GM12878 (cell line): Measurements from ENCODE around the gene ADAMTS14. TPM values are rescaled to one million over a fixed set of nuclear protein-coding genes. Genes with fewer than 3 reads are reported as not detected.

Experiments used
- ATAC-seq: fragments of 200-7000 bp; cut with Tn5 transposase; 3 replicates; pipeline ENCODE4 v1.9.1; 2020; ENCODE audit warnings: mild to moderate bottlenecking, moderate library complexity
- BruUV-seq: library from RNA; stranded (reverse); fragments of 400-500 nt; replicated peaks from 2 replicates; lab custom pipeline; 2021; lab: Mats Ljungman, UMichigan
- CTCF ChIA-PET: fragments of 300-600 bp; sonication (Branson Sonifier 250); formaldehyde crosslinking; extraction: SDS; loops from one replicate; lab custom pipeline; 2021; ENCODE audit warnings: inconsistent platforms; lab: Yijun Ruan, JAX
- POLR2A ChIA-PET: fragments of 350-600 bp; formaldehyde crosslinking; extraction: SDS; loops from one replicate; lab custom pipeline; 2021; ENCODE audit warnings: inconsistent platforms; lab: Charles Lee
- RAD21 ChIA-PET: fragments of 300-600 bp; sonication (Branson Sonifier 250); formaldehyde crosslinking; loops from one replicate; lab custom pipeline; 2023; ENCODE audit warnings: antibody characterized with exemption; ENCODE audit not compliant: unreplicated experiment; lab: Charles Lee
- SMC1A ChIA-PET: fragments of 300-600 bp; sonication (Branson Sonifier 250); formaldehyde crosslinking; loops from one replicate; lab custom pipeline; 2023; ENCODE audit not compliant: unreplicated experiment, uncharacterized antibody; lab: Charles Lee
- DNase-seq: peaks from one replicate; pipeline ENCODE4 v3.0.0-alpha.2; 2011; ENCODE audit warnings: low read depth, low spot score
- FAIRE-seq: peaks from 3 replicates; lab custom pipeline; 2011; peaks lifted over from hg19 to GRCh38; lab: Jason Lieb, UNC
- H2AFZ ChIP-seq: 2 replicates; pipeline ENCODE4 v1.6.0; 2011; ENCODE audit warnings: low read depth, low read length, control low read depth; ENCODE audit not compliant: control insufficient read depth
- H3K27ac ChIP-seq: 2 replicates; pipeline ENCODE4 v1.5.1; 2011; ENCODE audit warnings: control low read depth; ENCODE audit not compliant: control insufficient read depth, insufficient read depth
- H3K27me3 ChIP-seq, 2 experiments: replicated peaks in 1 of 2; 2 replicates each; pipeline versions ENCODE4 v1.6.0 to v1.6.1; 2011; ENCODE audit warnings: low read length in 1 of 2; ENCODE audit not compliant: control insufficient read depth in 2 of 2, insufficient read depth in 2 of 2
- H3K36me3 ChIP-seq, 2 experiments: 2 replicates each; pipeline ENCODE4 v1.5.1; 2011; ENCODE audit warnings: low read length in 1 of 2; ENCODE audit not compliant: control insufficient read depth in 2 of 2, insufficient read depth in 2 of 2
- H3K4me1 ChIP-seq: 2 replicates; pipeline ENCODE4 v1.6.1; 2011; ENCODE audit warnings: mild to moderate bottlenecking, low read length, moderate library complexity, mixed read lengths; ENCODE audit not compliant: control insufficient read depth, insufficient read depth
- H3K4me2 ChIP-seq: 2 replicates; pipeline ENCODE4 v1.6.0; 2011; ENCODE audit warnings: control low read depth; ENCODE audit not compliant: control insufficient read depth, insufficient read depth
- H3K4me3 ChIP-seq: fragments of 200-600 bp; sonication (generic); 2 replicates; pipeline ENCODE4 v1.5.1; 2016
- H3K79me2 ChIP-seq: 2 replicates; pipeline ENCODE4 v1.6.0; 2011; ENCODE audit warnings: low read length; ENCODE audit not compliant: control insufficient read depth, insufficient read depth
- H3K9ac ChIP-seq: 2 replicates; pipeline ENCODE4 v1.8.0; 2011; ENCODE audit warnings: low read length, control low read depth, mixed read lengths; ENCODE audit not compliant: control insufficient read depth, insufficient read depth
- H3K9me3 ChIP-seq: replicated peaks from 3 replicates; pipeline ENCODE4 v1.5.1; 2011; ENCODE audit warnings: mild to moderate bottlenecking, low read length; ENCODE audit not compliant: control insufficient read depth, insufficient read depth
- H4K20me1 ChIP-seq: 2 replicates; pipeline ENCODE4 v1.6.0; 2011; ENCODE audit not compliant: control insufficient read depth, insufficient read depth
- CBFB ChIP-seq: IDR thresholded peaks from 2 replicates; pipeline ENCODE4 v1.6.1; 2016; ENCODE audit warnings: antibody characterized with exemption, low read depth
- EGR1 ChIP-seq, 2 experiments: IDR thresholded peaks; 1 replicate in 1 of 2; 2 replicates in 1 of 2; pipeline ENCODE4 v1.6.1; 2011 to 2012; ENCODE audit warnings: low read depth in 2 of 2, low read length in 2 of 2, borderline replicate concordance in 1 of 2, mild to moderate bottlenecking in 1 of 2, moderate library complexity in 1 of 2
- HCFC1 ChIP-seq: fragments of 150-350 bp; IDR thresholded peaks from 2 replicates; pipeline ENCODE4 v1.6.1; 2014; ENCODE audit warnings: low read length
- MEF2A ChIP-seq: IDR thresholded peaks from 2 replicates; pipeline ENCODE4 v1.6.1; 2011; ENCODE audit warnings: low read depth, mild to moderate bottlenecking, low read length, moderate library complexity; ENCODE audit not compliant: insufficient read depth
- PAX8 ChIP-seq: fragments of 450-650 bp; IDR thresholded peaks from 2 replicates; pipeline ENCODE4 v1.6.1; 2017; ENCODE audit warnings: mild to moderate bottlenecking, moderate library complexity
- SP1 ChIP-seq: IDR thresholded peaks from one replicate; pipeline ENCODE4 v1.6.1; 2011; ENCODE audit warnings: low read depth, low read length
- ZBED1 ChIP-seq: IDR thresholded peaks from 2 replicates; pipeline ENCODE4 v1.6.1; 2016; ENCODE audit warnings: borderline replicate concordance
- WGBS: methylation state at CpG from one replicate; pipeline ENCODE4 v1.1.6; 2016; ENCODE audit warnings: low lambda C conversion rate; ENCODE audit not compliant: insufficient replicate concordance, insufficient coverage; ENCODE audit errors: missing lambda C conversion rate; 5-methylcytosine and 5-hydroxymethylcytosine counted together
- in situ Hi-C: fragments of 300-500 bp; cut with MboI; formaldehyde crosslinking; loops from 9 replicates; pipeline ENCODE4 v1.14.3; 2018; ENCODE audit warnings: mixed read lengths
- intact Hi-C: fragments of 100-400 bp; cut with micrococcal nuclease; formaldehyde crosslinking; loops from one replicate; pipeline ENCODE4 v1.14.2; 2022; ENCODE audit not compliant: unreplicated experiment
- polyA plus RNA-seq, 11 experiments: library from polyadenylated mRNA; depleted of rRNA in 4 of 11; unstranded in 6 of 11; stranded (reverse) in 5 of 11; fragments of >200 nt; fragmentation: Nextera tagmentation in 4 of 11; fragmentation: Illumina TruSeq in 1 of 11; extraction: Ambion mirVana in 4 of 11; extraction: Trizol in 1 of 11; gene quantifications; 1 replicate in 1 of 11; 2 replicates in 10 of 11; pipeline versions ENCODE4 v1.2.1 to v1.2.3, GENCODE V29; 2011 to 2016; ENCODE audit warnings: inconsistent platforms in 2 of 11, missing spikeins in 2 of 11, low read depth in 1 of 11
- total RNA-seq, 4 experiments: library from RNA; depleted of rRNA in 3 of 4; stranded (reverse); fragments of >200 nt in 3 of 4; fragmentation: Illumina TruSeq in 1 of 4; extraction: Trizol in 1 of 4; gene quantifications; 2 replicates each; pipeline versions ENCODE4 v1.2.1 to v1.2.3, GENCODE V29; 2013 to 2021
- TF ChIP-seq, protein P1 (sequence below): fragments of 450-650 bp; IDR thresholded peaks from 2 replicates; pipeline ENCODE4 v1.6.1; 2017; ENCODE audit warnings: borderline replicate concordance
- TF ChIP-seq, protein P2 (sequence below): fragments of 150-350 bp; IDR thresholded peaks from 2 replicates; pipeline ENCODE4 v1.6.1; 2016; ENCODE audit warnings: low read depth, low read length
- TF ChIP-seq, protein P3 (sequence below): fragments of 450-650 bp; conservative IDR thresholded peaks from 2 replicates; pipeline ENCODE4 v1.6.1; 2017; ENCODE audit warnings: mild to moderate bottlenecking, moderate library complexity
- TF ChIP-seq, protein P4 (sequence below): fragments of 450-650 bp; IDR thresholded peaks from 2 replicates; pipeline ENCODE4 v1.6.1; 2018; ENCODE audit warnings: mild to moderate bottlenecking, low read depth, moderate library complexity; ENCODE audit not compliant: partially characterized antibody

Gene ADAMTS14
- total and polyA plus RNA-seq, 10 of the 15 experiments (the other 5 are each of a cell fraction or from before 2014, with no cell fraction given) = 0.03 to 0.05 TPM; not detected in 8

DNA sequence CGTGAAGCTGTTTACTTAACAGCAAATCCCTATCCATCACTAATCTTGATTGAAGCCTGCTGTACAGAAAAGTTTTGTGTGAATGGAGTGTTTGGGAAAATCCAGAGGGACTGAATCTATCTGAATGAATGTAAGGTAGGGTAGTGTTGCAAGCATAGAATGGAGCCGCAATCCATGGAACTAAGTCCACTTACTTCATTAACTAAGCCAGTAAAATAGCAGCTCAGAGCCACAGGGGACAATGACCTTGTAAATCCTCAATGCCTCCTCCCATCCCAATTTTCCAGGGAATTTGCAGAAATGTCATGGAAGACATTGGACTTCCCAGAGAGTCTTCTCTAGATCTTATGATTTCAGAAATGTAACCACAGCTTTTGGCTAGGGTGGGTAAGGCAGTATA, 97.7 kb downstream of the ADAMTS14 start:
- Histone ChIP-seq H2AFZ (no peak overlapping the region), H3K36me3 (no peaks in the 10 kb centered on the region), H3K4me1 (no peaks in the 10 kb centered on the region), H3K9me3 (peaks cover 2% of the 10 kb centered on the region; the same call in 1 of the 3 replicates), H4K20me1 (no peaks in the 10 kb centered on the region), H3K4me2 (no peak overlapping the region), H3K79me2 (no peaks in the 10 kb centered on the region), H3K9ac (no peak overlapping the region), H3K27me3 (no peaks in the 10 kb centered on the region; a peak in 1 of 4 replicates), H3K27ac (no peak overlapping the region), H3K4me3 (no peak overlapping the region)
- POLR2A ChIA-PET = no interaction called here
- RAD21 ChIA-PET = no interaction called here
- DNase-seq = no peak
- WGBS = 44% methylated on average over 2 of the region's 2 CpGs
- SMC1A ChIA-PET = interaction anchor here (1.1 kb wide), 1 partner anchor 15 kb away, joined by 3 read pairs; no protein-coding TSS in a partner anchor
- CTCF ChIA-PET = no interaction called here
- no TSS peak for BruUV-seq
- intact Hi-C loops = no loop called here
- FAIRE-seq = no peak
- no peak for ATAC-seq
- in situ Hi-C loops = no loop called here
- TF ChIP-seq, protein P1, sequence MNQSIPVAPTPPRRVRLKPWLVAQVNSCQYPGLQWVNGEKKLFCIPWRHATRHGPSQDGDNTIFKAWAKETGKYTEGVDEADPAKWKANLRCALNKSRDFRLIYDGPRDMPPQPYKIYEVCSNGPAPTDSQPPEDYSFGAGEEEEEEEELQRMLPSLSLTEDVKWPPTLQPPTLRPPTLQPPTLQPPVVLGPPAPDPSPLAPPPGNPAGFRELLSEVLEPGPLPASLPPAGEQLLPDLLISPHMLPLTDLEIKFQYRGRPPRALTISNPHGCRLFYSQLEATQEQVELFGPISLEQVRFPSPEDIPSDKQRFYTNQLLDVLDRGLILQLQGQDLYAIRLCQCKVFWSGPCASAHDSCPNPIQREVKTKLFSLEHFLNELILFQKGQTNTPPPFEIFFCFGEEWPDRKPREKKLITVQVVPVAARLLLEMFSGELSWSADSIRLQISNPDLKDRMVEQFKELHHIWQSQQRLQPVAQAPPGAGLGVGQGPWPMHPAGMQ = no peak
- TF ChIP-seq, protein P2, sequence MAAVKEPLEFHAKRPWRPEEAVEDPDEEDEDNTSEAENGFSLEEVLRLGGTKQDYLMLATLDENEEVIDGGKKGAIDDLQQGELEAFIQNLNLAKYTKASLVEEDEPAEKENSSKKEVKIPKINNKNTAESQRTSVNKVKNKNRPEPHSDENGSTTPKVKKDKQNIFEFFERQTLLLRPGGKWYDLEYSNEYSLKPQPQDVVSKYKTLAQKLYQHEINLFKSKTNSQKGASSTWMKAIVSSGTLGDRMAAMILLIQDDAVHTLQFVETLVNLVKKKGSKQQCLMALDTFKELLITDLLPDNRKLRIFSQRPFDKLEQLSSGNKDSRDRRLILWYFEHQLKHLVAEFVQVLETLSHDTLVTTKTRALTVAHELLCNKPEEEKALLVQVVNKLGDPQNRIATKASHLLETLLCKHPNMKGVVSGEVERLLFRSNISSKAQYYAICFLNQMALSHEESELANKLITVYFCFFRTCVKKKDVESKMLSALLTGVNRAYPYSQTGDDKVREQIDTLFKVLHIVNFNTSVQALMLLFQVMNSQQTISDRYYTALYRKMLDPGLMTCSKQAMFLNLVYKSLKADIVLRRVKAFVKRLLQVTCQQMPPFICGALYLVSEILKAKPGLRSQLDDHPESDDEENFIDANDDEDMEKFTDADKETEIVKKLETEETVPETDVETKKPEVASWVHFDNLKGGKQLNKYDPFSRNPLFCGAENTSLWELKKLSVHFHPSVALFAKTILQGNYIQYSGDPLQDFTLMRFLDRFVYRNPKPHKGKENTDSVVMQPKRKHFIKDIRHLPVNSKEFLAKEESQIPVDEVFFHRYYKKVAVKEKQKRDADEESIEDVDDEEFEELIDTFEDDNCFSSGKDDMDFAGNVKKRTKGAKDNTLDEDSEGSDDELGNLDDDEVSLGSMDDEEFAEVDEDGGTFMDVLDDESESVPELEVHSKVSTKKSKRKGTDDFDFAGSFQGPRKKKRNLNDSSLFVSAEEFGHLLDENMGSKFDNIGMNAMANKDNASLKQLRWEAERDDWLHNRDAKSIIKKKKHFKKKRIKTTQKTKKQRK = no peak
- TF ChIP-seq EGR1 (IDR thresholded peaks at IDR 0.05; ENCODE audit: borderline replicate concordance in 1 of 2, low read depth in 2 of 2, low read length in 2 of 2) (no peak), HCFC1 (no peak), MEF2A (no peak), SP1 (no peak), PAX8 (no peak), ZBED1 (no peak), CBFB (no peak)
- TF ChIP-seq, protein P3, sequence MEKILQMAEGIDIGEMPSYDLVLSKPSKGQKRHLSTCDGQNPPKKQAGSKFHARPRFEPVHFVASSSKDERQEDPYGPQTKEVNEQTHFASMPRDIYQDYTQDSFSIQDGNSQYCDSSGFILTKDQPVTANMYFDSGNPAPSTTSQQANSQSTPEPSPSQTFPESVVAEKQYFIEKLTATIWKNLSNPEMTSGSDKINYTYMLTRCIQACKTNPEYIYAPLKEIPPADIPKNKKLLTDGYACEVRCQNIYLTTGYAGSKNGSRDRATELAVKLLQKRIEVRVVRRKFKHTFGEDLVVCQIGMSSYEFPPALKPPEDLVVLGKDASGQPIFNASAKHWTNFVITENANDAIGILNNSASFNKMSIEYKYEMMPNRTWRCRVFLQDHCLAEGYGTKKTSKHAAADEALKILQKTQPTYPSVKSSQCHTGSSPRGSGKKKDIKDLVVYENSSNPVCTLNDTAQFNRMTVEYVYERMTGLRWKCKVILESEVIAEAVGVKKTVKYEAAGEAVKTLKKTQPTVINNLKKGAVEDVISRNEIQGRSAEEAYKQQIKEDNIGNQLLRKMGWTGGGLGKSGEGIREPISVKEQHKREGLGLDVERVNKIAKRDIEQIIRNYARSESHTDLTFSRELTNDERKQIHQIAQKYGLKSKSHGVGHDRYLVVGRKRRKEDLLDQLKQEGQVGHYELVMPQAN = no peak
- TF ChIP-seq, protein P4, sequence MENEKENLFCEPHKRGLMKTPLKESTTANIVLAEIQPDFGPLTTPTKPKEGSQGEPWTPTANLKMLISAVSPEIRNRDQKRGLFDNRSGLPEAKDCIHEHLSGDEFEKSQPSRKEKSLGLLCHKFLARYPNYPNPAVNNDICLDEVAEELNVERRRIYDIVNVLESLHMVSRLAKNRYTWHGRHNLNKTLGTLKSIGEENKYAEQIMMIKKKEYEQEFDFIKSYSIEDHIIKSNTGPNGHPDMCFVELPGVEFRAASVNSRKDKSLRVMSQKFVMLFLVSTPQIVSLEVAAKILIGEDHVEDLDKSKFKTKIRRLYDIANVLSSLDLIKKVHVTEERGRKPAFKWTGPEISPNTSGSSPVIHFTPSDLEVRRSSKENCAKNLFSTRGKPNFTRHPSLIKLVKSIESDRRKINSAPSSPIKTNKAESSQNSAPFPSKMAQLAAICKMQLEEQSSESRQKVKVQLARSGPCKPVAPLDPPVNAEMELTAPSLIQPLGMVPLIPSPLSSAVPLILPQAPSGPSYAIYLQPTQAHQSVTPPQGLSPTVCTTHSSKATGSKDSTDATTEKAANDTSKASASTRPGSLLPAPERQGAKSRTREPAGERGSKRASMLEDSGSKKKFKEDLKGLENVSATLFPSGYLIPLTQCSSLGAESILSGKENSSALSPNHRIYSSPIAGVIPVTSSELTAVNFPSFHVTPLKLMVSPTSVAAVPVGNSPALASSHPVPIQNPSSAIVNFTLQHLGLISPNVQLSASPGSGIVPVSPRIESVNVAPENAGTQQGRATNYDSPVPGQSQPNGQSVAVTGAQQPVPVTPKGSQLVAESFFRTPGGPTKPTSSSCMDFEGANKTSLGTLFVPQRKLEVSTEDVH = no peak
